GM18526 (cell line): ENCODE measurements around the gene MCF2L.

Source experiments
- POLR2A ChIP-seq: IDR thresholded peaks from 3 replicates; pipeline ENCODE4 v1.6.1; 2011; ENCODE audit not compliant: insufficient read length; ENCODE audit errors: extremely low read depth

The MCF2L gene

GRCh38 chr13:113148407-113148806 lies 179.4 kb downstream of the MCF2L start:
- TF ChIP-seq POLR2A, result no peak

- no peak for TF ChIP-seq POLR2A
Measured at GRCh38 chr13:113148940-113149503, 180.0 kb downstream of the MCF2L start.
